OCI-M2 (cell line): ENCODE measurements around the gene KCNQ5.
"Not testable (repeated sequence)": the region's sequence is repeated elsewhere in the genome, so short reads cannot be mapped to it uniquely, and the experiment has no call there.

Experiments used
- DNase-seq: peaks from one replicate; lab custom pipeline; 2025; ENCODE audit not compliant: unreplicated experiment; lab: John Stamatoyannopoulos, UW

Gene KCNQ5

GRCh38 chr6:72947534-72947933 lies 325.7 kb downstream of the KCNQ5 start:
- no peak for DNase-seq

- no peak for DNase-seq
These were observed 326.3 kb downstream of the KCNQ5 start for GRCh38 chr6:72948153-72948552.

- no peak for DNase-seq
These were observed 328.4 kb downstream of the KCNQ5 start for GRCh38 chr6:72950114-72950860.

DNA sequence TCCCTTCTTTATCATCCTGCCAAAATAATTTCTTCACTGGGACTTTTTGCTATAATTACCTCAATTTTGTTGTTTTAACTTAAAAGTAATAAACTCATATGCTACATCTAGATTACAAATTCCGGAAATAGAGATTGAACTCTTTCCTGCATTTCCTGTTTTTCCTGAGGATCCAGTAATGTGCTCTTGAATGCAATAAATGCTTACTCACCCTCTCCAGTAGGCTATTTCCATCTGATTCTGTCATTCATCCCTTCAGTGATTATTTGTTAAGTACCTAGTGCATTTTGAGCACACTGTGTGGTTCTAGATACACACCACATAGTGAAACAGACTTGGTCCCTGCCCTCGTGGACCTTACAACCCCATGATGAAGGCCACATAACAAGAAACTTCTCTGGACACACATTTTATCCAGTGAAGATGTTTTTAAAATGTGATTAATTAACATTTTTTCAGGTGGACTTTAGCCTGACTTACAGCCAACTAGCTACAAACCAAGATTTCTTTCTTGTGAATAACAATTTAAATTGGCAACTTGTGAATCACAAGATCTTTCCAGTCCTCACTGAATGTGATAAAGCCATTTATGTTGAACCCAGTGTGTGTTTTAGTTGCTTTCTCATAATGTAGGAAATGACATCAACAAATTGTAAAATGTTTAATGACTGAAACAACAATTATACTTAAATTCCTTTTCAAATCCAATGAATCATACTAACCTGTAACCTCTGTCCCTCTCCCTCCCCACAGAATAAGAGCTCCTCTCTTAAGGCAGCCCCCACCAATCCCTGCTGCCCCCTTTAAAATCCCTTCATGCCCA lies 331.2 kb downstream of the KCNQ5 start:
- DNase-seq, result no peak

GRCh38 chr6:72953971-72954381 lies 332.1 kb downstream of the KCNQ5 start:
- DNase-seq, result no peak

DNA sequence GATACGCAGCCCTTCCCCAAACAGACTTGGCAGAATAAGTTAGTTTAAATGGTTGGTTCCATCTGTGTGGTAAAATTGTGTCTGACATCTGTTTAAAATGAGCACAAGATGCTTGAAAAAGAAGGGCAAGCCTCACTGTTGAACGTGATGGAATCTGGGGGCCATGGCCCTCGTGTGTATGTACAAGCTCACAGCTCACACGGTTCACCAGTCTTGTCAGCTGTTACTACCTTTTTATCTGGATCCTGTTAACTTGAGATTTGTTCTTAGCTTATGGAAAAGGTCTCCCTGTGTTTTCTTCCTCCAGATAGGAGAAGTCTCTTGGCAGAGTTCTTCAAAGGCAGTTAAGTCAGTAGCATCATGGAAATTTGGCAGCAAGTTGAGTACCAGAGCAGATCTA lies 332.9 kb downstream of the KCNQ5 start:
- peak; percentile 49 for DNase-seq

GRCh38 chr6:72955666-72956065 lies 333.8 kb downstream of the KCNQ5 start:
- no peak for DNase-seq

GRCh38 chr6:72956272-72956671 lies 334.4 kb downstream of the KCNQ5 start:
- no peak for DNase-seq

DNA sequence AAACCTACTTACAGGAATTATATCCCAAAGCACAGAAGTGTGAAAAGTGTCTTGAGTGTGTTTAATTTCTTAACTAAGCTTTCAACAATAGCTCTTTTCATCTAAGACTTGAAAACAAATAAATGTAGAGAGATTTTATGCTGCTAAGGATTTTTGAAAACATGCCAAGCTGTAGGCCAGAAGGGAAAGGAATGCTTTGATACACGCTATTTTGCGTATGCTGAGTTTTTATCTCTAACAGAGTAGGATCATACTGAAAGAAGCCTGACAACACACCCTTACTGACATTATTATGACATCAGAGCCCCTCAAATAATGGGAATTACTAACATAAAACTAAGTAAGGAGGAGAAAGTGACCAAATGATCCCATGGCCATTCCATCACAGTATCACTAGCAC lies 338.0 kb downstream of the KCNQ5 start:
- no peak for DNase-seq

- no peak for DNase-seq
These were observed 342.1 kb downstream of the KCNQ5 start for GRCh38 chr6:72963946-72964345.

DNA sequence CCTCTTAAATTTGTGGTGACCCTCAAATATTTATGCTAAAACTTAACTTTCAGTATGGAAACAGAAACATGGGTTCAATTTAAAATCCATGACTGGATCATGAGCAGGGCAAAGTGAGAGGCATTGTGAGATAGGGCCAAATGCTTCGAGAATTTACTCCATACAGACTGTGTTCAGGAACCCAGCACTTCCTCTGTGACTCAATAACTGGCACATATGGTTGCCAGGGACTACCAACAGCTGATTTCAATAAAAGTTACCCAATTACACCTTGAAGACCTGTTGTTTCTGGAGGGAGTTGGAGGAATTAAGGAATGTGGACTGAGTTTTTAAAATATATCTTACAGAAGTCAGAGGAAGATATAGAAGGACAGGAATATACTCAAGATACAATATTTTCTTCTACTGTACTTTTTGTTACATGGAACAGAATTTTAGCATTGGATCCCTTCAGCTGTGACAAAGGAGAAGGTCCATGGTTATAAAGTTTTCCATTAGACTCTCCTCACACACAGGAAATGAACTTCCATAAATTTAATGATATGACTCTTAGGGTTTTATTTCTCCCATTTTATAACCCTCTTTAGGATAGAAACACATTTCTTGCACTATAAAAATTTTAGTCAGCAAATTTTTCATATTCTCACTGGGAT lies 344.9 kb downstream of the KCNQ5 start:
- DNase-seq, result no peak

- no peak for DNase-seq
These were observed 345.5 kb downstream of the KCNQ5 start for GRCh38 chr6:72967329-72967728.

DNA sequence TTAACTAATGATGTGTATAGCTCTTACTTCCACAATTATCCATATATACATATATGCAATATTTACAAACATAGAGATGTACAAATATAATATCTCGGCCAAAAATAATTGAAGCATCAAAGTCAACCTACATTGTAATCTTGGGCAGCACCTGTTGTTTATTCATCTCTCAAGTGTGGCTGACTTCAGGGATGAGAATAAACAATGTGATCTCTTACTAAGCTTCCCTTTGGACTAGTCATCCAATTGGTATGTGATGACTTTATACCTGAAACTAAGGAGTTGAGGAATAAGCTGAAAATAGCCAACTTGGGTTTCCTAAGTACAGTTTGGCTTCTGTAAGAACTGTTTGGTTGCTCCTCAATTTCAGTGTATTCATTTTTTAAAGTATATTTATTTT lies 346.8 kb downstream of the KCNQ5 start:
- no peak for DNase-seq

GRCh38 chr6:72969666-72970065 lies 347.8 kb downstream of the KCNQ5 start:
- no peak for DNase-seq

DNA sequence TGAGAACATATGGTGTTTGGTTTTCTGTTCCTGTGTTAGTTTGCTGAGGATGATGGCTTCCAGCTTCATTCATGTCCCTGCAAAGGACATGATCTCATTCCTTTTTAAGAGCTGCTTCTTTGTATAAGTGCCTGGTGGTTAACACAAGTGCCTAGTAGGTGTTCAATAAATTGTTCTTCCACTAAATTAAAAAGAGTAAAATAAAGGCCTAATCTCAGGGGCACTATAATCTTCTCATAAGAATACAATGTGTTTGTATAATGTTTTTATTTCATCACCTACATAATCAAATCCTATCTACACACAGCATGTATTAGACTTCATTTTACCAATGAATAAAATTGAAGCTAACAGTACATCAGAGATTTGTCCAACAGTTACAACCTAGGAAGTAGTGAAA lies 350.7 kb downstream of the KCNQ5 start:
- DNase-seq, result no peak

DNA sequence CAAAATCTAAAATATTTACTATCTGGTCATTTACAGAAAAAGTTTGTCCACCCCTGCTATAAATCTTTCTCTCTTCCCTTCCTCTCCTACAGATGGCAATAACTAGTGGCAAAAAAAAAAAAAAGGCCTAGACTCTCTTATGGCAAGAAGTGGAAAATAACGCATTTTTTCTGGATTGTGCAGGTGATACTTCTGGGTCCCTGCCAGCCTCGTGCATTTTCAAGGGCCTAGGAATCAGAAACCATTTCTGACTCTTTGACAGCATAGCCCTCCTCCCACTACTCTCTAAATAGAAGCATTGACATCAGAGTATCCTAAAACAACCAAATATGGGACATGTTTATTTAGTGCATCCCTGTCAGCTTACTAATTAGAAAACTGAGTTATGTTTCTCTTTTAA lies 352.4 kb downstream of the KCNQ5 start:
- DNase-seq, result no peak

GRCh38 chr6:72975352-72975752 lies 353.5 kb downstream of the KCNQ5 start:
- no peak for DNase-seq

- DNase-seq, result no peak
These were observed 354.6 kb downstream of the KCNQ5 start for GRCh38 chr6:72976484-72976883.

GRCh38 chr6:72977114-72977513 lies 355.2 kb downstream of the KCNQ5 start:
- no peak for DNase-seq

DNA sequence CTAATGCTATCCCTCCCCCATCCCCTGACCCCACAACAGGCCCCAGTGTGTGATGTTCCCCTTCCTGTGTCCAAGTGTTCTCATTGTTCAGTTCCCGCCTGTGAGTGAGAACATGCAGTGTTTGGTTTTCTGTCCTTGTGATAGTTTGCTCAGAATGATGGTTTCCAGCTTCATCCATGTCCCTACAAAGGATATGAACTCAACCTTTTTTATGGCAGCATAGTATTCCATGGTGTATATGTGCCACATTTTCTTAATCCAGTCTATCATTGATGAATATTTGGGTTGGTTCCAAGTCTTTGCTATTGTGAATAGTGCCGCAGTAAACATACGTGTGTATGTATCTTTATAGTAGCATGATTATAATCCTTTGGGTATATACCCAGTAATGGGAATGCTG lies 356.9 kb downstream of the KCNQ5 start:
- not testable (repeated sequence) for DNase-seq

GRCh38 chr6:72984189-72984831 lies 362.4 kb downstream of the KCNQ5 start:
- not testable (repeated sequence) for DNase-seq
